Measurements from ENCODE around the gene PAPOLA.

PAPOLA gene

DNA sequence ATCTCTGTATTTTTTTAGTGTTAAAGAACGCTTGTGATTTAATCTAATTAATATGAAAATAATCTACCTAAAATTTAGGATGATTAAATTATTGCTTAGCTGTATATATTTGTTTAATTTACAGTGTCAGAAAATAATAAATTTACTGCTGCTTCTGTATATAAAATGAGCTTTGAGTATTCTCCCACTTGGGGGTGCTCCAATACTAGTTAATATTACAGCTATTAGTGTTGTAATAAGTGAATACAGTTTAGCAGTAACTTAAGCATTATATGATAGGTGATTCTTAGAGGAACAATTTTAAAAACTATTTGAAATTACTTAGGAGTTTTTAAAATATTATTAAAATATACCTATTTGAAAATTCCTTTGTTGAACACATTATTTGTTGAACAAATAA lies 62.2 kb downstream of the PAPOLA start:
- no peak overlapping the region for H3K4me3 ChIP-seq (ENCODE audit: low read depth, low read length)

DNA sequence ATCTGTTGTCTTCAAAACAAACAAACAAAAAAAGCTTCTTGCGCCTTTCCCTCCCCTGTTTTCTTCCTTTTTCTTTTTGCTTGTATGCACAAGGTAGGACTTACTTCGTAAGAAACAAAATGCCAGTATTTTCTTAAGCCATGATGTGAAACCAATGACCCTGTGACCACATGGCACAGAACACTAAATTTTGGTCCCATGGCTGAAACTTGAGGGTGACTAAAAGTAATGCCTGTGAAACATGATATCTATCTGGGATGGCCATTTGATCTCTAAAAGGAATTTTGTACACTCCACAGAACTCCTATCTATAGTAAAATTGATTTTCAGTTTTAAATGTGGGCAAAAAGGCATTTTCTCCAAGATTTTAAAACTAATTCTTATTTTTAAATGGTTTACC lies 63.6 kb downstream of the PAPOLA start:
- H3K4me3 ChIP-seq (ENCODE audit: low read depth, low read length): no peak overlapping the region

DNA sequence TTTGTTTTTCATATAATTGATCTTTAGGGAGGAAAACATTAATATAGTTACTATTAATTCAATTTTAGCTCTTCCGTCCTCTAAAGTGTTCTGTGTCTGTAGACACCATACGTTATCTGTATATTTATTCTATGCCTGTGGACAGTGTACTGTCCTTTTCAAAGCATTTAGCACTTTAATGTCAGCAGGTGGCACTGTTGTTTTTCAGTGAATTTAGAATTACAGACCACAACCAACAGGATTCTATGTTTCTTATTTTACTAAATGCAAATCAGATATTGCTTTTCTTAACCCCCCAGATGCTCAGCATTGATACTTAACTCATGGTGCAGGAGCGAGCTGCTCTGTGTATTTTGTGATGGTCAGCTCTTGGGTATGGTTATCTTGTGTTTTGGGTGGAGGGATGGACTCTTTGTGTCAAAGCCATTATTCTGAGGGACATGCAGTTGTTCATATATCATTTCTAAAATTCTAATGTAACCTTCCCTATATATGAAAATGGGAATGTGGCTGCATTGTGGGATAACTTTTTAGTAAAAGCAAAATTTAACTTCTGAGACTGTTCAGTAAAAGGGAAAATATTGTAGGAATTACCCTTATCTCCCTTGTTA lies 65.2 kb downstream of the PAPOLA start:
- no peak overlapping the region for H3K4me3 ChIP-seq (ENCODE audit: low read depth, low read length)

DNA sequence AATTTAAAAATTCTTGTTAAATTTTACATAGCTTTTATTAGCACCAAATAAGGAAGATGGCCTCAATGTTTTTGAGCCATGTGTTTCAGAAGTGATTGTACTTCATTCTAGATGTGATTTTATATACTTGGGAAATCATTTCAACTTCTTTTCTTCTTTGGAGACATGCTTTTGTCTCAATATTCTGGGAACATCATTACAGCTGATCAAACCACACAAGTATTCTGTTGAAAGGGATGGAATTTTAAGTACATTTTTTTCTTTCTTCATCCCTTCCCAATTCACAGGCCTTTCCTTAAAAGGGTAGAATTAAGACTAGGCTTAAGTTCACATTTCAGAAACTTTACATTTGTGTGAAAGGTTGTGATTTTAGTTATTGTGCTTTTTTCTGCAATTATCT lies 66.4 kb downstream of the PAPOLA start:
- H3K4me3 ChIP-seq (ENCODE audit: low read depth, low read length): no peak overlapping the region

DNA sequence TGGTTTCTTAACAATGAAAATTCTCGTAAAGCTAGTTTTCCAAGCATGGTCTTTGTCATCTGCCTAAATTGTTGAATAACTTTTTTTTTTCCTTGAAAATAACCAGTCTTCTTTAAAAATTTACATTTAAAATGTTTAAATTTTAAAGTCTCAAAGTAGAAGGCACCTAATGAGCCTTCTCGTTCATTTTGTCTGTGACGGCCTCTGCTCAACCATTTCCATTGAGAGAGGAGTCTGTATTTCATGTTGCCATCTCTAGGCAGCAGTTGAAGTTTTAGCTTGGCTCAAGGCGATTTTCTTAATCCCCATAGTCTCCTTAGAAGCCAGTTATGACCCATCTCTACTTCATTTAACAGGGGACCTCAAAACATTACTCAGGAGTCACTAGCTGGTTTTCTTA lies 69.1 kb downstream of the PAPOLA start:
- H3K4me3 ChIP-seq (ENCODE audit: low read depth, low read length): no peak overlapping the region

DNA sequence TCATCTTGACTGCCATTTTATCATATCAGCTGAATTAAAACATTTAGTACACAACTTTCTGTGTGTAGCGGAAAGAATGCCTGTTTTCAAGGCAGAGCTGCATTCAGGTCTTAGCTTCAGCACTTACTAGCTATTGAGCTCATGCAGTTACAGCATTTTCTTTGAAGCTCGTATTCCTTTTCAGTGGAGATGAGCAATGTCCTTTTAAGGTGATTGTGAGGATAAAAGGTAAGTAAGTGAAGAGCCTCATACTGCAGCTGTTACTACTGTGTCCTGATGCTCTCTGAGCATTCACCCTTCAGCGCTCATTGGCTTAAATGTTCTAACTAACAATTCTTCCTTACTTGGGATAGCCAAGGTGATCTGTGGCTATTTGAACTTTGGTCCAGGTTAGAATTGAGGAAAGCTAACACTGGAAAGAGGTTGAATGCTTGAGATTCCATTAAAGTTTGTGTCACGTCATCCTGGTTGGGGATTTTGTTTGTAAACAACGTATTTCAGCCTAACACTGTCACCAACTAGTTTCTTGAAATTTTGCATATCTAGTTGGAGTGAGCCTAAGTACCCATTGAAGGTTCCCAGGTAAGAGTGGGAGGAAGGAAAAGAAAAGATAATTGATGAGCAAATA lies 71.4 kb downstream of the PAPOLA start:
- H3K4me3 ChIP-seq (ENCODE audit: low read depth, low read length): no peak overlapping the region

DNA sequence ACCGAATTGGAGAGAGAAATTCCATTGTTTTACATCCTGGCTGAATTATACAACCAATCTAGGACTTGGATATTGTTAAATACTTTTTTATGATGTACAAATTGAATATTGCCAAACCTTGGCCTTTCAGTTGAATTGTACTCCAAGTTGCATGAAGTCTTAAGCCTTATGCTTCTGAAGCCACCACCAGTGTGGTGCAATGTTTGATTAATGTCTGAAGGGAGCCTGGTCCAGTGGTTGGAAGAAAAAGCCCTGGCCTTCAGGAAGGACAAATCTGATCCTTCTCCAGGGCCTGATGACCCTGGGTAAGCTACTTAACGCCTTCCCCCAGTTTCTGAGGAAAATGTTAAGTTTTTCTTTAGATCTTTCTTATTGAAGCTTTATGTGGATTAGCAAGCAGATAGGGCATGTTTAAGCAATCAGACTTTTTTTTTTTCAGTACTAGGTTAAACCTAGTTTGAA lies 72.0 kb downstream of the PAPOLA start:
- H3K4me3 ChIP-seq (ENCODE audit: low read depth, low read length): no peak overlapping the region

DNA sequence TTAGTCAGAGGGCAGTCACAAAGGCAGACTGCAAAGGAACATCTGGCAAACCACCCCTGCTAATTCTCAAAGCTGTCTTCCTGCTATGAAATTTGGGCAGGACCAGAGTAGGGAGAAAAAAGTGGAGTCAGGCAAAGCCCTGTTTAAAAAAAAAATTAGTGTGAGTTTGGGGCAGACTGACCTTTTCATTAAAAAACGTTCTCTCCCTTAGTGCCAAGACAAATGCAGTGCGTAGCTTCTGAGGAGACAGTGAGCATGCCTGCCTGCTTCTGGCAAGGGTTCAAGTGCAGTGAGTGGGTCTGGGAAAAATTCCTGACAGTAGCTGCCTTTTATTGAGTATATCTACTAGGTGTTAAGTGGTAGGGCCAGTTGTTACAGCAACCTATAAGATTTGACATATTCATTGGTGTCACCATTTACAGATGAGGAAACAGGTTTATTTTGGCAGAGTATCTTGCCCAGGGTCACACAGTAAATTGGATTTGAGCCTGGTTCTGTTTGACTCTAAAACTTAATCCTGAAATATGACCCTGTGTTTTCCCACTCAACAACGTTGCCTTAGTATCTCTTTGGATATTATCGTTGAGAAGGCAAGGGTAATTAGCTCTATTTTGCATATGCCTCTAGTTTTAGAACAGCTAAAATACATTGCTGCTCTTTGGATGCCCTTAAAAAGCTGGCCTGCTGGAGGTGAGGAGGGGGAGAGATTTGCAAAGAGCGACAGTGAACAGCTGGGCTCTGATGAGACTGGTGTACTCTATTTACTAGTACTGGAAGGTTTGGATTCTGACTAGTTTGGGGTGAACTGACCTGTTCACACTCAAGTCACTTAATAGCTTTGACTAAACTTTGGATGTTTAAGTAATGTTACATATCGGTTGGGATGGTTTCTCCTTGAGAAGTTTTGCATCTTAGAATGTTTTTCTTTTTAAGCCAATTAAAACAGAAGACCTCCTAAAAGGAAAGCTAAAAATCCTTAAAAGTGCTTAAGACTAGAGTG lies 72.8 kb downstream of the PAPOLA start:
- no peak overlapping the region for H3K4me3 ChIP-seq (ENCODE audit: low read depth, low read length)

DNA sequence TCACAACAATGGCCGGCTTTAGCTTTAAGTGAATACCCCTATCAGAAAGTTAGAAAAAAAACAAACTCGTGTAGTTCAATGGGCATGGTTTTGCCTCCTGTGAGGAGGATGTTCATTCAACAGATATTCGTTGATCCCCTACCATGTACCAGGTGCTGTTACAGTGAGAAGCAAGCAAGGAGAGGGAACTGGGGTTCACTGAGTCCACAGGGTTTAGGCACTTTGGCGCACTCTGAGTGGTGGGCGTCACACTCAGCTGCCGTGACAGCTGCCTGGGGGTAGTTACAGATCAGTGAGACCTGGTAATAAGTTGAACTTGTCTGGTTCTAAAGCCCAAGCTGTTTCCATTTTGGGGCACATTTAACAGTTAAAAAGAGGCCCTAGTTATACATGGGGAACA lies 74.2 kb downstream of the PAPOLA start:
- H3K4me3 ChIP-seq (ENCODE audit: low read depth, low read length): no peak overlapping the region

DNA sequence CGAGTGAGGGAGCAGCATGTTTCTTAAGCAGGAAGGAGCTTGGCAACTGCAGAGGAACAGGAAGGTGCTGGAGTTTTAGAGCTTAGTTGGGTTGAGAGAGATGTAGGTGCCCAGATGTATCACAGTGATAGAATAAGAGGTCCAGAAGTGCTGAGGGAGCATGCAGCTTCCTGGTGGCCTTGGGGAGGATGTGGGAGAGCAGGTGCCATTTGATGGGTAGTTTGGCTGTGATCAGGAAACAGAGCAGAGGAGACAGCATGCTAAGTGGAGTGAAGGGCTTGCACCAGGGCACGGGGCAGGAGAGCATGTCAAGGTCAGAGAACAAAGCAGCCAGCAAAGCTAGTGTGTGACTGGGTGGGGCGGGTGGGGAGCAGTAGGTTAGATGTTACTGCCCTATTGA lies 74.8 kb downstream of the PAPOLA start:
- H3K4me3 ChIP-seq (ENCODE audit: low read depth, low read length): no peak overlapping the region

DNA sequence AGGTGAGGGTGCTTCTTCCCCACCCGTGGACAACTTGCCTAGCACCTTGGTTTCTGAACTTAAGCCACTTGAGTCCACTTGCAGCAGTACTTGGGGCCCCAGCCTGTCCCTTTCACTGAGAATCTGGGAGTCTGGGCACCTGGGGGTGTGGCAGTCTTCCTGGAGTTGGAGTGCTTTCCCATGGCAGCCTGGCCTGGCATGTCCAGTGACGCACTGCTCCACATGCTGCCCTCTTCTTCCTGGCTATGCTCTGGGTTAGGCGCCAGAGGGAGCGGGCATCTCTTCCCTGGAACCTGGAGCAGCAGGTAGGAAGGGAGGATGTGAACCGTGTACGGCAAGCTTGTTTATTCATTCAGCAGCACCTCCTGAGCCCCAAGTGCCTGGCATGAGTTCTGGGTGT lies 76.4 kb downstream of the PAPOLA start:
- H3K4me3 ChIP-seq (ENCODE audit: low read depth, low read length): no peak overlapping the region

DNA sequence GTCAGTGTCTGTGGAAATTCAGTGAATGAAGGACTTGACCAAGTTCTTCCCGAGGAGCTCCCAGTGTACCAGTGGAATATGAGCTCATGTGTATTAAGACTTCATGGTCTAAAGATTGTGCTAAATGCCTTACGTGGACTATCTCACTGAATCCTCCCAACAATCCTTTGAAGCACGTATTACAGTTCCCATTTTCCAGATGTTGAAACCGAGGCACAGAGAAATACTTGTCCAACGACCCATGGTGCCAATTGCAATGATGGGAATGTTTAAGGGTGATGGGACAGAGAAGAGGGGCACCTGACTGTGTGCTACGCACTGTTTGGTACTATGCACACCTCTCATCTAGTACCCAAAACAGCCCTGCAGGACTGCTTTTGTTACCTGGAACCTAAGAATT lies 77.2 kb downstream of the PAPOLA start:
- H3K4me3 ChIP-seq (ENCODE audit: low read depth, low read length): no peak overlapping the region

DNA sequence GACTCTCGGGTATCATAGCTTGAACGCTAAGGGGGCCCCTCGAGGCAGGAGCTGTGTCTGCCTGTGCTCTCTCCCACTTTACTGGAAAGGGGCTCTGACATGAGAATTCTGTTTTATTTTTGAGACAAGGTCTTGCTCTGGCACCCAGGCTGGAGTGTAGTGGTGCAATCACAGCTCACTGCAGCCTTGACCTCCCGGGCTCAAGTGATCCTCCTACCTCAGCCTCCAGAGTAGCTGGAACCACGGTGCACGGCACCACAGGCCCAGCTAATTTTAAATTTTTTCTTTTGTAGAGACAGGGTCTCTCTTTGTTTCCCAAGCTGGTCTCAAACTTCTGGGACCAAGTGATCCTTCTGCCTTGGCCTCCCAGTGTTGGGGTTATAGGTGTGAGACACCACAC lies 77.7 kb downstream of the PAPOLA start:
- no peak overlapping the region for H3K4me3 ChIP-seq (ENCODE audit: low read depth, low read length)

DNA sequence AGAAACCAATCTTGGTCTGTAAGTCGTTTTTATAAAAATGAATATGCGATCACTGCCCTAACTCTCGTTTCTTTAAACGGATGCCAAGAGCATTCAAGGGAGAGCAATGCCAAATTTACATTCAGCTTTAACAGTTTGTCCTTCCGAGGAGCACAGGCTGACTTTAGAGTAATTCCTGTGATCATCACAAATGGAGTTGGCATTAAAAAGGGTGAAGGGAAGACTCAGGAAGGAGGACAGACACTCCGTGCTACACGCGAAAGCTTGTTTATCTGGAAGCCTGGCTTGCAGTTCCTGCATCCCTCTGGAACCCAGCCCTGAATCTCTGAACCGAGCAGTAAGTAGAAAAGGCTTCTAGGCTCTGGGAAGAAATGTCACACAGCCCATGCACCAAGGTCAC lies 78.4 kb downstream of the PAPOLA start:
- no peak overlapping the region for H3K4me3 ChIP-seq (ENCODE audit: low read depth, low read length)

DNA sequence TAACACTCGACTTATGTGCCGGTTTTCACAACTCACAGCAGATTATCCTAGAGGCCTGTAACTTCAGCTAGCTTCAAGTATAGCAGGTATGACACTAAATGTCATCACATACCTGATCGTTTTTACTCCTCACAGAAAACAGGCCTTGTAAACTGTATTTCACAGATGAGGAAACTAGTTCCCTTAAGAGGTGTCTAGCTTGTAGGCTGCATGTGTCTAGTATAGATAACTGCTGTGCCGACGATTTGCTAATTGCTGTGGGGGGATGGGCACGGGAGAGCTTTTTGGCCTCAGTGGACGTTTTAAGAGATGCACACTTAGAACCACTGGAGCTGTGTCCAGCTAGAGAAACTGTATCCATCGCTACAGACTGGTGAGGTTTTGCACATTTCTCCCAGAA lies 78.8 kb downstream of the PAPOLA start:
- H3K4me3 ChIP-seq (ENCODE audit: low read depth, low read length): no peak overlapping the region

DNA sequence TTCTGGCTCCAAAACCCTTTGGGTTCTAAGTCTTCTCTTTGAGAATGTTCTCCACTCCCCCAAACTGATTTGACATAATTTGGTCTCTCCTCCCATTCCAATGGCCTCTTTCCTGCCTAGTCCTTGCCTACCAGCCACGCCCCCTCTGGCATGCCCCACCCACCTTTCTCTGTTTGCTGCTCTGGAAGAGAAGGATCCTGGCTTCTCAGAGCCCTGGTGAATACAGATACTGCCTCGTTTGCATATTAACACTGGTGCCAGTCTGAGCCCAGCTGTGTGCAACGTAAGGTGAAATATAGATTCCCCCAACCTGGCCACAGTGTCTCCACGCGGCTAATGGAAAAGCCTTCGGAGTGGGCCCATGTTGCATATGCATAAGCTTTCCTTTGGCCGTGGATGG lies 79.7 kb downstream of the PAPOLA start:
- H3K4me3 ChIP-seq (ENCODE audit: low read depth, low read length): no peak overlapping the region

DNA sequence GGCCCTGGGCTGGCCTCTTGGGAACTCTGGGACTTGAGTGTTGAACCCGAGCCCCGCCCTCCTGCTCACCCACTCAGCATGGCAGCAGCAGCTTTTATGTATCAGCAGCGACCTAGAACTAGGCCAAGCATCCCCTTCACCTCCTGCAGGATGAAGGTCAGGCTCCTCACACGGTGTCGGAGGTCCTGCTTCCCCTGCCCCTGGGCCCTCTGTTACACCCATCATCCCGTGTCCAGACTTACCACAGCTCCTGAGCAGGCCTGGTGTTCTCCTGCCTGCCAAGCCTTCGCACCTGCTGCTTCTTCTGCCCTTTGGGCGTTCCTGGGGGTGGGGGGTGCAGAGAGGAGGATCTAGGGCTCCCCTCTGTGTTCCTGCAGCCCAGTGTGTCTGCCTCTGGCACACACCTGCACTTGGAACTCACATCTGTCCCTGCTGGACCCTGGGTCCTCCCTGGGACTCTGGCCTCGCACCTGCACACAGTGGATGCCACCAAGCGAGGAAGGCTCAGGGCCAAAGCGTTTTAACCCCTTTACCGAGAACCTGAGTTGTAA lies 80.3 kb downstream of the PAPOLA start:
- no peak overlapping the region for H3K4me3 ChIP-seq (ENCODE audit: low read depth, low read length)

DNA sequence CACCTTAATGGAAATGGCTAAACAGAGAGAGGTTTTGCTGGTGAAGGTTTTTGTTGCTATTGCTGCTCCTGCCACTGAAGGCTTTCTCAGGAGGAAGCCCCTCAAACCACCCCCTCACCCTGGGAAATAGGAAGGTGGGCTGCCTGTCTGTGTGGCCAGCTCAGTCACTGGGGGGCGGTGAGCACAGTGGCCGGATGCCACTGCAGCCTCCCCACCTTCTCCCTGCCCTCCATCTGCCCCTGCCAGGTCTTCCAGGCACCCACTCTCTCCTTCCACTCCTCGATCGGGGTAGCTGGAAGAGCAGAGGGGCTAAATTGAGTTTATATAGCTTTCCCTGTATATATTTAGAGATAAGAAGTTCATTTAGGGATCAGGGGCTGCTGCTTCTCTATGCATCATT lies 80.8 kb downstream of the PAPOLA start:
- no peak overlapping the region for H3K4me3 ChIP-seq (ENCODE audit: low read depth, low read length)

DNA sequence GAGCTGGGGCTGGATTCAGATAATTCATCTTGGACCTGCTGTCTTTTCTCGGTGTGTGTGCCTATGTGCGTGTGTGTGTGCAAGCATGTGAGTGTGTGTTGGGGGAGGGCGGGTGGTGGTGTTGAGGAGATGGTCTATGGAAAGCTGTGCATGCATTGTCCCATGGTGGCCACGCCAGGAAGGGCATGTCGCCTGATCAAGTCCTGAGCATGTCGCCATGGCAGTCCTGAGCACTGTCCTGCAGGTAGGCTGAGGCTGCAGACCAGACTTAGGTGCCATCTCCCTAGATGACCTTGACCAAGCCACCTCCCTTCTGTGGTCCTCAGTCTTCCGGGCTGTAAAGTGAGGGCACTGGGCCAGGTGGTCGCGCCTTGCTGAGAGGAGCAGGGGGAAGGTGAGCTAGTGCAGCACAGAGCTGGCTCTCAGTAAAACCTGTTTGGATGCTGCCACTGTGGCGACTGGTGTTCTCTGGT lies 81.4 kb downstream of the PAPOLA start:
- H3K4me3 ChIP-seq (ENCODE audit: low read depth, low read length): no peak overlapping the region

DNA sequence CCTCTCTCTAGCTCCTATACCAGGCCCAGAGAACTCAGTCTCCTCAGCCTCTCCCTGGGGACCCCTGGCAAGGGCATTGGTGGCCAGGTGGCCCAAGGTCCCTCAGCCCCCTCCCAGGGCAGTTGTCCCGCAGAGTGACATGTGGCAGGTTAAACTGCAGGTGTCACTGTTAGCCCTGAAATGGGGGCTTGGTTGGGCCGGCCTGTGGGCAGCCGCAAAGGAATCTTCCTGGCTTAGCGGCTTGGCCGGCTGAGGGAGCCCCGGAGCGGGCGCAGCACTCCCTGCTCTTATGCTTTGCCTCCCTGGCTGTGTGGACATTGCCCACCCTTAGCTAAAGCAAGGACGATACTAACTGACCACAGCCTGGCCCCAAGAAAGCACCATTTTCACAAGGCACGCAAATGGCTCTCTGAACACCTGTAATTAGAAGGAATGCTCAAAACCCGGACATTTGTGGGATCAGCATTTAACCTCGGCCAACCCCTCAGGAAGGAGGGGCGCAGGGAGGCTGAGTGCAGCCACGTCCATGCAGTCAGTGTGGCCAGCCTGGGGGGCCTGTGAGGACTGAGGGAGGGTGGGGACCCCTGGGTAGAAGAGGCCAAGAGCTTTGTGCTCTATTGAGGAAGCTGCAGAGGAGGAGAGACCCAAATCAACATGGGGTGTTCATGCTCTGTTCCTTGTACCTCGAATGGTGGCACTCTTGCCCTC lies 82.2 kb downstream of the PAPOLA start:
- H3K4me3 ChIP-seq (ENCODE audit: low read depth, low read length): no peak overlapping the region

All from iPS-11a (cell line).